Measurements from ENCODE around the gene PCA3. TPM values are rescaled to one million over a fixed set of nuclear protein-coding genes. Genes with fewer than 3 reads are reported as not detected.

PCA3 gene
- total and polyA plus RNA-seq, 2 of the 8 experiments (the other 6 are each of a cell fraction or from before 2014, with no cell fraction given), result not detected

- Histone ChIP-seq H3K23me2 (ENCODE audit: low read depth, low read length) (no peaks in the 10 kb centered on the region), H3K18ac (ENCODE audit: extremely low read depth, low read length) (no peak overlapping the region), H3K79me1 (ENCODE audit: low read depth, low read length) (no peaks in the 10 kb centered on the region), H2AFZ (ENCODE audit: low read length) (no peak overlapping the region), H3K9ac (replicated peaks in 1 of 4; ENCODE audit: extremely low read depth in 1 of 4, low read depth in 3 of 4, low read length in 3 of 4) (no peak overlapping the region; a peak in 1 of 7 replicates), H2BK5ac (ENCODE audit: low read depth, low read length) (no peak overlapping the region), H4K91ac (replicated peaks; ENCODE audit: insufficient read length, low read length) (no peak overlapping the region), H3K36me3 (ENCODE audit: control insufficient read depth in 2 of 4, insufficient read depth in 4 of 4, low read length in 3 of 4) (no peaks in the 10 kb centered on the region), H2BK15ac (ENCODE audit: low read length) (no peak overlapping the region), H3K14ac (ENCODE audit: insufficient read length) (no peak overlapping the region), H2BK20ac (ENCODE audit: low read length) (no peak overlapping the region), H3K56ac (replicated peaks; ENCODE audit: insufficient read length, low read depth, low read length) (no peak overlapping the region), H3K27ac (ENCODE audit: low read depth, low read length) (no peak overlapping the region), H3K4me2 (ENCODE audit: insufficient read depth in 1 of 2, low read depth in 2 of 2, low read length in 2 of 2) (no peak overlapping the region), H2BK120ac (replicated peaks; ENCODE audit: low read depth, low read length) (no peak overlapping the region), H2AK5ac (ENCODE audit: low read depth, low read length) (no peak overlapping the region), H4K5ac (ENCODE audit: insufficient read length, low read depth, low read length) (no peak overlapping the region), H3K4me3 (ENCODE audit: extremely low read depth in 1 of 4, insufficient read depth in 2 of 4, low read depth in 3 of 4, low read length in 4 of 4) (no peak overlapping the region), H4K8ac (ENCODE audit: extremely low read depth, insufficient read depth, low read length) (no peak overlapping the region), H3K4me1 (replicated peaks in 1 of 4; ENCODE audit: control insufficient read depth in 3 of 4, insufficient read depth in 4 of 4, low read length in 3 of 4) (peaks cover 0 to 5% (median 2%) of the 10 kb centered on the region in 4 experiments; a peak in 3 of 7 replicates), H2BK12ac (ENCODE audit: low read depth, low read length) (no peak overlapping the region), H3K23ac (ENCODE audit: insufficient read length) (no peak overlapping the region), H3K9me3 (ENCODE audit: insufficient read depth in 2 of 2, low read depth in 1 of 2, low read length in 1 of 2) (no peaks in the 10 kb centered on the region), H4K20me1 (replicated peaks in 1 of 2; ENCODE audit: control insufficient read depth in 1 of 2, insufficient read depth in 2 of 2, low read length in 2 of 2) (no peaks in the 10 kb centered on the region), H3K79me2 (ENCODE audit: control insufficient read depth in 1 of 2, insufficient read depth in 2 of 2, low read length in 2 of 2) (no peaks in the 10 kb centered on the region), H3K4ac (replicated peaks; ENCODE audit: insufficient read length, low read depth, low read length) (no peak overlapping the region), H3K27me3 (replicated peaks in 1 of 4; ENCODE audit: control insufficient read depth in 3 of 4, extremely low read depth in 1 of 4, insufficient read depth in 3 of 4, low read length in 3 of 4) (no peaks in the 10 kb centered on the region)
- ChIA-PET POLR2A (ENCODE audit: partially characterized antibody) (no interaction called here), CTCF (ENCODE audit: partially characterized antibody) (no interaction called here)
- TF ChIP-seq ASH2L (IDR thresholded peaks at IDR 0.05; ENCODE audit: low read length) (no peak), CREB1 (IDR thresholded peaks at IDR 0.05) (no peak), MAFK (IDR thresholded peaks at IDR 0.05; ENCODE audit: low read depth, low read length) (no peak), POLR2AphosphoS5 (IDR thresholded peaks at IDR 0.05; ENCODE audit: low read depth, low read length) (no peak), CTBP2 (IDR thresholded peaks at IDR 0.05; ENCODE audit: borderline replicate concordance, insufficient read depth, insufficient read length, low read length) (no peak), SIN3A (conservative IDR thresholded peaks at IDR 0.05 in 1 of 2, IDR thresholded peaks at IDR 0.05 in 1 of 2; ENCODE audit: low read depth in 1 of 2, low read length in 2 of 2) (no peak), TAF7 (optimal IDR thresholded peaks at IDR 0.05; ENCODE audit: borderline replicate concordance, low read depth, low read length) (no peak), JUN (IDR thresholded peaks at IDR 0.05; ENCODE audit: low read depth, low read length) (no peak)
- 96% methylated on average over 2 of the region's 2 CpGs; no CpG with 5 or more reads in 1 of the 2 experiments for WGBS, 2 experiments (ENCODE audit: extremely low coverage in 1 of 2, insufficient coverage in 1 of 2, insufficient read length in 1 of 2, insufficient replicate concordance in 2 of 2, low coverage in 1 of 2, low lambda C conversion rate in 2 of 2, missing lambda C conversion rate in 1 of 2)
- FAIRE-seq (no peak), DNase-seq (ENCODE audit: low read depth in 1 of 2, low spot score in 2 of 2) (no peak)
Measured at GRCh38 chr9:76798527-76798926, 34.3 kb downstream of the PCA3 start.

All from H1 (cell line).